K562 (cell line): ENCODE data around the gene CCDC88A. TPM values are rescaled to one million over a fixed set of nuclear protein-coding genes. Genes with fewer than 3 reads are reported as not detected.

Experiments used
- ARHGAP35 ChIP-seq: fragments of 450-650 bp; IDR thresholded peaks from 2 replicates; pipeline ENCODE4 v1.6.1; 2018; ENCODE audit not compliant: partially characterized antibody
- BRF2 ChIP-seq: IDR thresholded peaks from 3 replicates; pipeline ENCODE4 v1.6.1; 2011; ENCODE audit warnings: borderline replicate concordance, mild to moderate bottlenecking; ENCODE audit not compliant: insufficient read length, insufficient read depth
- HDGF ChIP-seq: fragments of 450-650 bp; IDR thresholded peaks from 2 replicates; pipeline ENCODE4 v1.6.1; 2016
- HMBOX1 ChIP-seq: sonication (generic); IDR thresholded peaks from 2 replicates; pipeline ENCODE4 v1.6.1; 2016
- HNRNPLL ChIP-seq: fragments of 200-400 bp; formaldehyde crosslinking; IDR thresholded peaks from 2 replicates; pipeline ENCODE4 v1.6.1; 2017; ENCODE audit warnings: low read length, low read depth, mild to moderate bottlenecking; ENCODE audit not compliant: poor library complexity, severe bottlenecking
- KHSRP ChIP-seq: fragments of 450-650 bp; IDR thresholded peaks from 2 replicates; pipeline ENCODE4 v1.6.1; 2017
- KLF6 ChIP-seq: fragments of 250-450 bp; sonication (Bioruptor Pico); IDR thresholded peaks from 2 replicates; pipeline ENCODE4 v1.4.0; 2020; ENCODE audit warnings: mild to moderate bottlenecking, moderate library complexity, borderline replicate concordance
- LCOR ChIP-seq: sonication (generic); formaldehyde crosslinking; IDR thresholded peaks from 2 replicates; pipeline ENCODE4 v1.8.0; 2022; ENCODE audit warnings: mild to moderate bottlenecking, missing genetic modification reagents
- MEF2A ChIP-seq: IDR thresholded peaks from 2 replicates; pipeline ENCODE4 v1.6.1; 2011; ENCODE audit warnings: low read depth, mild to moderate bottlenecking, low read length, moderate library complexity; ENCODE audit not compliant: control insufficient read depth
- MYC ChIP-seq, 2 experiments: fragments of 250-450 bp in 1 of 2; sonication (Bioruptor Pico) in 1 of 2; IDR thresholded peaks; 2 replicates each; pipeline versions ENCODE4 v1.5.1 to v1.6.1; 2012 to 2021; ENCODE audit warnings: low read depth in 2 of 2, borderline replicate concordance in 1 of 2, improper control_type of control experiment in 1 of 2, low read length in 1 of 2, mild to moderate bottlenecking in 1 of 2, moderate library complexity in 1 of 2
- NBN ChIP-seq: fragments of 450-650 bp; IDR thresholded peaks from 2 replicates; pipeline ENCODE4 v1.6.1; 2016; ENCODE audit warnings: low read depth, mild to moderate bottlenecking
- RBM39 ChIP-seq: fragments of 200-400 bp; formaldehyde crosslinking; optimal IDR thresholded peaks from 2 replicates; pipeline ENCODE3; 2018; ENCODE audit warnings: low read depth, low read length
- SP2 ChIP-seq: IDR thresholded peaks from 2 replicates; pipeline ENCODE4 v1.6.1; 2011; ENCODE audit warnings: mild to moderate bottlenecking, low read depth, low read length, moderate library complexity; ENCODE audit not compliant: poor library complexity, severe bottlenecking; ENCODE audit errors: extremely low read depth
- TEAD1 ChIP-seq, 2 experiments: fragments of 450-650 bp in 1 of 2; sonication (generic) in 1 of 2; formaldehyde crosslinking; IDR thresholded peaks; 2 replicates each; pipeline versions ENCODE4 v1.4.0 to v1.8.0; 2020 to 2022; ENCODE audit warnings: mild to moderate bottlenecking in 2 of 2, missing genetic modification reagents in 1 of 2
- TRIM28 ChIP-seq: fragments of 450-650 bp; IDR thresholded peaks from 2 replicates; pipeline ENCODE4 v1.6.1; 2017
- ZBTB7A ChIP-seq: IDR thresholded peaks from 2 replicates; pipeline ENCODE4 v1.6.1; 2011; ENCODE audit warnings: low read depth, mild to moderate bottlenecking, low read length, moderate library complexity, borderline replicate concordance; ENCODE audit not compliant: control insufficient read depth
- ZC3H4 ChIP-seq: sonication (generic); formaldehyde crosslinking; IDR thresholded peaks from 2 replicates; pipeline ENCODE4 v1.9.0; 2021; ENCODE audit warnings: missing genetic modification reagents, borderline replicate concordance
- ZNF695 ChIP-seq: fragments of 450-650 bp; formaldehyde crosslinking; IDR thresholded peaks from 2 replicates; pipeline ENCODE4 v1.4.0; 2020; ENCODE audit warnings: mild to moderate bottlenecking, moderate library complexity
- polyA plus RNA-seq, 8 experiments: library from polyadenylated mRNA; depleted of rRNA in 4 of 8; stranded (reverse) in 5 of 8; unstranded in 3 of 8; fragments of >200 nt; fragmentation: Nextera tagmentation in 2 of 8; fragmentation: Illumina TruSeq in 1 of 8; extraction: Ambion mirVana in 2 of 8; extraction: Trizol in 1 of 8; gene quantifications; 2 replicates each; pipeline versions ENCODE4 v1.2.1 to v1.2.3, GENCODE V29; 2011 to 2014; ENCODE audit warnings: inconsistent platforms in 1 of 8, missing spikeins in 1 of 8
- total RNA-seq, 7 experiments: library from RNA; depleted of rRNA in 6 of 7; stranded (reverse); fragments of >200 nt in 6 of 7; fragmentation: Illumina TruSeq in 2 of 7; extraction: Trizol in 2 of 7; gene quantifications; 2 replicates each; pipeline versions ENCODE4 v1.2.1 to v1.2.3, GENCODE V29; 2011 to 2021; ENCODE audit warnings: low replicate concordance in 1 of 7
- TF ChIP-seq, protein P1 (sequence below), 2 experiments: fragments of 200-800 bp in 1 of 2; sonication (Bioruptor generic) in 1 of 2; sonication (generic) in 1 of 2; formaldehyde crosslinking in 1 of 2; IDR thresholded peaks in 1 of 2; conservative IDR thresholded peaks in 1 of 2; 2 replicates each; pipeline versions ENCODE4 v1.5.0 to v1.6.1; 2016 to 2020; ENCODE audit warnings: missing compliant biosample characterization in 1 of 2, missing genetic modification characterization in 1 of 2, missing genetic modification reagents in 1 of 2
- TF ChIP-seq, protein P2 (sequence below): fragments of 150-350 bp; conservative IDR thresholded peaks from 2 replicates; pipeline ENCODE4 v1.6.1; 2014; ENCODE audit warnings: low read length

CCDC88A gene
- total and polyA plus RNA-seq, 9 of the 15 experiments (the other 6 are each of a cell fraction or from before 2014, with no cell fraction given) = 29.3 to 102 (median 55.6) TPM

DNA sequence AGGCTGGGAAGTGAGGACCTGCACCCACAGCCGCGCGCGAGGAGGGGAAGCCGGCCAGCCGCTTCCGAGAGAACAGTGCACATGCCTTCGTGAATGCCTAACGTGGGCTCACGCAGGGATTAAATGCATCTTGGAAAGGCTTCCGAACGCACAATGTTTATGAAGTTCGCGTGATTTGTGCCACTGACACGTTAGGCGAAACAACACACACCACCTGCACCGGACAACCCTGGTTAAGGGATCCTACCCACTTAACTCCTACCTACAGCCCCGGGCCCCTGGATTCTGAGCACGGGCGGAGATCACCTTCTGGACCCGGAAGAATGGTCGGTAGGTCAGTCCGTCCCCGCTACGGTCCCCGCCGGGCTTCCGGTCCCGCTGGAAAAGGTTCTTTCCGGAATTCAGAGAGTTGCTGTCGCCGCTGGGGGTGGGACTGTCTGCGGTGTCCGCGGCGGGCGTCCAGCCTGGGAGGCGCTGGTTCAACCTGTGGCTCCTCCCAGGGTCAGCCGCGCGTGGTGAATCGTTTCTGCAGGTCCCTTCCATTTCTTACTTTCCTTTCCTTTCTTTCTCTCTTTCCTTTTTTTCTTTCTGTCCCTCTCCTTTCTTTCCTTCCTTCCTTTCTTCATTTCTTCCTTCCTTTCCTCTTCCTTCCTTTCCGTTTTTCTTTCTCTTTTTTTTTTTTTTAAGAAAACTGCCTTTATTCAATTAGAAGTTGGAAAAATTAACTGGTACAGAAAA is 150.6 kb downstream of the CCDC88A start, which contains the start of gene MTIF2 (continued):
- peak; percentile 81; the same call in 1 of the 2 replicates for TF ChIP-seq TRIM28
- peak; percentile 80 for TF ChIP-seq HNRNPLL
- TF ChIP-seq HDGF = 0 out of 2 replicates have a peak, but pooled peaks have one; percentile 35
- TF ChIP-seq MEF2A = 0 out of 2 replicates have a peak, but pooled peaks have one; percentile 24
- peak; percentile 62 for TF ChIP-seq ARHGAP35
- TF ChIP-seq BRF2 = no peak
- TF ChIP-seq RBM39 = peak; percentile 91
- peak; percentile 30; the same call in 1 of the 2 replicates for TF ChIP-seq KHSRP
- TF ChIP-seq, protein P1, sequence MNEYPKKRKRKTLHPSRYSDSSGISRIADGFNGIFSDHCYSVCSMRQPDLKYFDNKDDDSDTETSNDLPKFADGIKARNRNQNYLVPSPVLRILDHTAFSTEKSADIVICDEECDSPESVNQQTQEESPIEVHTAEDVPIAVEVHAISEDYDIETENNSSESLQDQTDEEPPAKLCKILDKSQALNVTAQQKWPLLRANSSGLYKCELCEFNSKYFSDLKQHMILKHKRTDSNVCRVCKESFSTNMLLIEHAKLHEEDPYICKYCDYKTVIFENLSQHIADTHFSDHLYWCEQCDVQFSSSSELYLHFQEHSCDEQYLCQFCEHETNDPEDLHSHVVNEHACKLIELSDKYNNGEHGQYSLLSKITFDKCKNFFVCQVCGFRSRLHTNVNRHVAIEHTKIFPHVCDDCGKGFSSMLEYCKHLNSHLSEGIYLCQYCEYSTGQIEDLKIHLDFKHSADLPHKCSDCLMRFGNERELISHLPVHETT (CRISPR knock-in tag; conservative IDR thresholded peaks at IDR 0.05 in 1 of 2, IDR thresholded peaks at IDR 0.05 in 1 of 2) = peak in 1 of 2 experiments; percentile 82; a peak in 1 of 4 replicates
- TF ChIP-seq ZNF695 = no peak
- TF ChIP-seq ZBTB7A = peak; percentile 36; the same call in 1 of the 2 replicates
- TF ChIP-seq, protein P2, sequence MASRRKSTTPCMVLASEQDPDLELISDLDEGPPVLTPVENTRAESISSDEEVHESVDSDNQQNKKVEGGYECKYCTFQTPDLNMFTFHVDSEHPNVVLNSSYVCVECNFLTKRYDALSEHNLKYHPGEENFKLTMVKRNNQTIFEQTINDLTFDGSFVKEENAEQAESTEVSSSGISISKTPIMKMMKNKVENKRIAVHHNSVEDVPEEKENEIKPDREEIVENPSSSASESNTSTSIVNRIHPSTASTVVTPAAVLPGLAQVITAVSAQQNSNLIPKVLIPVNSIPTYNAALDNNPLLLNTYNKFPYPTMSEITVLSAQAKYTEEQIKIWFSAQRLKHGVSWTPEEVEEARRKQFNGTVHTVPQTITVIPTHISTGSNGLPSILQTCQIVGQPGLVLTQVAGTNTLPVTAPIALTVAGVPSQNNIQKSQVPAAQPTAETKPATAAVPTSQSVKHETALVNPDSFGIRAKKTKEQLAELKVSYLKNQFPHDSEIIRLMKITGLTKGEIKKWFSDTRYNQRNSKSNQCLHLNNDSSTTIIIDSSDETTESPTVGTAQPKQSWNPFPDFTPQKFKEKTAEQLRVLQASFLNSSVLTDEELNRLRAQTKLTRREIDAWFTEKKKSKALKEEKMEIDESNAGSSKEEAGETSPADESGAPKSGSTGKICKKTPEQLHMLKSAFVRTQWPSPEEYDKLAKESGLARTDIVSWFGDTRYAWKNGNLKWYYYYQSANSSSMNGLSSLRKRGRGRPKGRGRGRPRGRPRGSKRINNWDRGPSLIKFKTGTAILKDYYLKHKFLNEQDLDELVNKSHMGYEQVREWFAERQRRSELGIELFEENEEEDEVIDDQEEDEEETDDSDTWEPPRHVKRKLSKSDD = 0 out of 2 replicates have a peak, but pooled peaks have one; percentile 29
- TF ChIP-seq HMBOX1 = peak; percentile 44; the same call in 1 of the 2 replicates
- TF ChIP-seq MYC (IDR thresholded peaks at IDR 0.05; ENCODE audit: low read depth, low read length) = peak; percentile 95
- peak; percentile 86; the same call in 1 of the 2 replicates for TF ChIP-seq MYC (CRISPR knock-in tag; IDR thresholded peaks at IDR 0.05; ENCODE audit: borderline replicate concordance, low read depth)
- no peak for TF ChIP-seq KLF6 (CRISPR knock-in tag)
- TF ChIP-seq LCOR (CRISPR knock-in tag) = peak; percentile 93
- peak; percentile 96 for TF ChIP-seq NBN
- peak; percentile 6 for TF ChIP-seq SP2
- TF ChIP-seq TEAD1 (CRISPR knock-in tag; IDR thresholded peaks at IDR 0.05) = peak; percentile 68 to 95; a peak in 3 of 4 replicates
- no peak for TF ChIP-seq ZC3H4 (CRISPR knock-in tag)
